ENCODE measurements around the gene GRM3.
A peak's percentile ranks its signal among the peaks of the same experiment; 100 is the strongest.

GRM3 gene

DNA sequence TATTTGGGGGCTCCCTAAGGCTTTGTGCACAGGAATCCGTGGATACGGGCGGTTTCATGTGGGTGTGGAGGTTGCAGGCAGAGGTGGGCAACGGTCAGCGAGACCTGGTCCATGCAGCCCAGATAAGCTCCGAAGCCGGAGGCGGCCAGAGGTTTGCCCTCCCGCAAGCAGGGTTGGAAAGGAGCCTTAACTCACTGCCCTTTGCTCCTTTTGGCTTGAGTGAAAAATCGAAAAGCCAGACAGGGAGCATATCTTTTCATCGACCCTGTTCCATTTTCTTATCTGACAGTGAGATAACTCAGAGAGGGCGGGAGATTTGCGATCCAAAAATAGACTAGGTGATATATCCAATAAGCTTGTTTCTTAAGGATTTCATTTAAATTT is 1.5 kb downstream of the GRM3 start:
- TF ChIP-seq, protein P1, sequence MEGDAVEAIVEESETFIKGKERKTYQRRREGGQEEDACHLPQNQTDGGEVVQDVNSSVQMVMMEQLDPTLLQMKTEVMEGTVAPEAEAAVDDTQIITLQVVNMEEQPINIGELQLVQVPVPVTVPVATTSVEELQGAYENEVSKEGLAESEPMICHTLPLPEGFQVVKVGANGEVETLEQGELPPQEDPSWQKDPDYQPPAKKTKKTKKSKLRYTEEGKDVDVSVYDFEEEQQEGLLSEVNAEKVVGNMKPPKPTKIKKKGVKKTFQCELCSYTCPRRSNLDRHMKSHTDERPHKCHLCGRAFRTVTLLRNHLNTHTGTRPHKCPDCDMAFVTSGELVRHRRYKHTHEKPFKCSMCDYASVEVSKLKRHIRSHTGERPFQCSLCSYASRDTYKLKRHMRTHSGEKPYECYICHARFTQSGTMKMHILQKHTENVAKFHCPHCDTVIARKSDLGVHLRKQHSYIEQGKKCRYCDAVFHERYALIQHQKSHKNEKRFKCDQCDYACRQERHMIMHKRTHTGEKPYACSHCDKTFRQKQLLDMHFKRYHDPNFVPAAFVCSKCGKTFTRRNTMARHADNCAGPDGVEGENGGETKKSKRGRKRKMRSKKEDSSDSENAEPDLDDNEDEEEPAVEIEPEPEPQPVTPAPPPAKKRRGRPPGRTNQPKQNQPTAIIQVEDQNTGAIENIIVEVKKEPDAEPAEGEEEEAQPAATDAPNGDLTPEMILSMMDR (IDR thresholded peaks at IDR 0.05; ENCODE audit: low read depth, low read length) = no peak
- H3K4me3 ChIP-seq (replicated peaks in 1 of 2; ENCODE audit: low read depth in 2 of 2, low read length in 2 of 2) = no peak overlapping the region
- DNase-seq (ENCODE audit: low read depth in 2 of 2) = no peak

DNA sequence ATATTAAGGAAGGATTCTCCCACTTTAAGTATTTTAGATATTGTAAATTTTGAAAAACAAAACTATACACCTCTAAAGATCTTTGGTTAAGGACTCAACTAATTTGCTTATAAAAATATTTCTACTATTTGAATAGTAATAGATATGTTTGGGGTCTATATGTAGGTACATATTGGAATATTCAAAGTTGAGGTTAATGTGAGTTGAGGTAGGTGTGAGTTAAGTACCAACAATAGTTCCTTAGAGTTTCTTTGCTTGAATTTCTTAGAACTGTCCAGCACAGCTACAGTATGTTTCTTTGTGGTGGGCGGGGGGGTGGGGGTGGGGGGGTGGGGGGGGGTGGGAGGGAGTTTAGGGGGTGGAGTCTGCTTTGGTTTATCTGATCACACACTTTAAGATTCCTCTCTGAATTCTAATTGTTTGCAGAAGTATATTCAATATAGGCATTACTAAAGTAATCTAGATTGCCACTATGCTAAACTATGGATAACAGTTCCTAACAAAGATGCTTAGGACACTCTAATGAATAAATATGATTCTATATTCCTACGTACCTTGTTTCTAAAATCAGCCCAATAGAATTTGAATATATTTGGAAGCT is 2.1 kb downstream of the GRM3 start:
- TF ChIP-seq, protein P1 (IDR thresholded peaks at IDR 0.05; ENCODE audit: low read depth, low read length) = no peak
- DNase-seq (ENCODE audit: low read depth in 2 of 2) = no peak
- no peak overlapping the region for H3K4me3 ChIP-seq (replicated peaks in 1 of 2; ENCODE audit: low read depth in 2 of 2, low read length in 2 of 2)

DNA sequence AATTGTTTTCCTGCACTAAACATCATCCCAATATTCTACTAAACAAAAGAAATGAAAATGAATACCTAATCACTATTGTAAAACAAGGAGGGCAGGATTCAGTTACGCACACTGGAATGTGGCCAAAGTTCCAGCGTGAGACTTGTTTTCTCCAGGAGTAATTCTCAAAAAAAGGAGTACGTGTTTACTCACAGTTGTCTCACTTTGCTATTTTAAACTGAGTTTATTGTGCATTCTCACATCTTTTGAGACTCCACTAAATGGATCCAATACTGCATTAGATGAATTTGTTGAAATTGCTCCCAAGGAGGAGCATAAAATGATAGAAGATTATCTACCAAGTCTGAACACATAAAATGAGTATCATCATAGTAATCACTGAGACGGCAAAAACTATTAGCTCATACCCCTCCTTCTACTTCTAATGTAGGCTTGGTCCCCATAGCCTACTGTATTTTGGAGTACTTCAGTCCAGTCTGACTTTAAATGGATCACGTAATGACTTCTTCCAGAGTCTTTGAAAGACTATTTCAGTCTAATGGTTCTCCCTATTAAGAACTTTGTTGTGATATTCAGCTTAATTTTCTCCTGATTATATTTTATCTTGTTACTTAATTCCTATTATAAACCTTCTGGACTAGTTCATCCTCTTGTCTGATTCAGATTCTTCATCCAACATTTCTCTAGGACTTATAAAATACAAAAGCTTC is 3.8 kb downstream of the GRM3 start:
- no peak for DNase-seq (ENCODE audit: low read depth in 2 of 2)
- no peak overlapping the region for H3K4me3 ChIP-seq (replicated peaks in 1 of 2; ENCODE audit: low read depth in 2 of 2, low read length in 2 of 2)
- TF ChIP-seq, protein P1 (IDR thresholded peaks at IDR 0.05; ENCODE audit: low read depth, low read length) = no peak

DNA sequence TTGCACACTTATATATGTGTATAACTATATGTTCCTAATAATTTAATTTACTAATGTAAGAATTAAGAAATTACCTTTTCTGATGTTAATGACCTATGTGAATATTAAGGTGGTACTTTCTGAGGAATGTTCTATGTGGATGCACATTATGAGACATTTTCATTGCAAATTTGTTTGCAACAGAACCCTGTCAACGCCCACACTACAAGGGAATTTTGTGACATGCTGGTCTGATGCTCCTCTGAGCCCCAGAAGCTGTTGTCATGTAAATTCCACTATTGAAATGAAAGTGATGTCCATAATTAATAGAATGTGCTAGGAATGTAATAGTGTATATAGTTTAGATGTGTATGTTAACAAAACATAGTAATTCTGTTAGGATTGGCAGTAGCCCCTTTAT is 4.5 kb downstream of the GRM3 start:
- H3K4me3 ChIP-seq (replicated peaks in 1 of 2; ENCODE audit: low read depth in 2 of 2, low read length in 2 of 2) = no peak overlapping the region
- DNase-seq (ENCODE audit: low read depth in 2 of 2) = no peak
- TF ChIP-seq, protein P1 (IDR thresholded peaks at IDR 0.05; ENCODE audit: low read depth, low read length) = no peak

DNA sequence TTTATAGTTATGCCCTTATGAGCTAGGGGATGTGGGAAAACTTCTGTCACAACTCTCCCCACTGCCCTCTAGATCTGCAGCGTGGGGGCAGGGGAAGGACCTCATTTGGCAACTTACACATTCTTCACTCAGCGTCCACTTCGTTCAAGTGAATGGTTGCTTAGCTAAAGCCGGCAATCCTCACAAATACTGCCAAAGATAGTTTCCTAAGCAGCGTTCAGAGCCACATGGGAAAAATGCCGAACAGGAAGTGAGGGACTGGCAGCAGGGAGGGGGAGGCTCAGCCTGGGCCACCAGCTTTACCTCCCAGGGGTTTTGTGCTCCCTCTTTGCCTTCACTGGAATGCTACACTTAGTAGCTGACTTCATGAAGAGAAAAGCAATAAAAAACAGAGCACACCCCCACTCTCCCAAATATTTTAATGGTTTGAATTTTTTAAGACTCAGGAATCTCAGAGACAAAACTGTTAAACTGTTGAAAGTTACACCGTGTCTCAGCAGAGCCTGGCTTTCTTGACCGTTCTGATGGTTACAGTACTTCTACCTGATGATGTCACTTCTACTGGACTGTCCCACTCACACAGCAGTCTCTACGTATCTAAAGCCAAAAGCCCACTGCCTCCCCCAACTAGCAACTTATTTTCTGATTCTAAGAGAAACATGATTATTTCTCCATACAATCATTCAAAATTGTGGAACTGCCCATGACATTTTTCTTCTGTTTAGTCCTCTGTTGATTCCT is 10.4 kb downstream of the GRM3 start:
- DNase-seq (ENCODE audit: low read depth in 2 of 2) = peak in 1 of 2 donors; percentile 9
- H3K4me3 ChIP-seq (replicated peaks in 1 of 2; ENCODE audit: low read depth in 2 of 2, low read length in 2 of 2) = no peak overlapping the region

DNA sequence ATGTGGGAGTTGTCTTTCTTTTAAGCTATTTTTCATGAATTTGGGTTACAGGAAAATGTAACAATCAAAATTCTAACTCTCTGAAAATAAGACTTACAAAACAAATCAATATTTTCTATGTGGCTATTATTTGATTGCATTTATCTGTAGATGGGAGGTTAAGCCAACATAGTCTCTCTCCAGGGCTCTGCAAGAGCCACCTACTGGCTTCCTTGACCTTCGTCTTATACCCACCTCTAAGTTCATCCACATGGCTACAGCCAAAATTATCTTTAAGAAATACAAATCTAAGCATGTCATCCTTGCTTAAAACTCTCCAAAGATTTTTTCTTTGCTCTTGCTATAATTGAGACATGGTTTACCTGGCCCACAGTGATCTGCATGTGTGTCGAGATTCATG is 14.2 kb downstream of the GRM3 start:
- TF ChIP-seq, protein P1 (IDR thresholded peaks at IDR 0.05; ENCODE audit: low read depth, low read length) = no peak

More for the DNA sequence above, 10.4 kb downstream of the GRM3 start:
- TF ChIP-seq, protein P1 (IDR thresholded peaks at IDR 0.05; ENCODE audit: low read depth, low read length) = no peak

More for the DNA sequence above, 14.2 kb downstream of the GRM3 start:
- H3K4me3 ChIP-seq (replicated peaks in 1 of 2; ENCODE audit: low read depth in 2 of 2, low read length in 2 of 2) = no peak overlapping the region
- DNase-seq (ENCODE audit: low read depth in 2 of 2) = no peak

All from cardiac fibroblast (primary cell).